ENCODE data around the gene MT1M. TPM values are rescaled to one million over a fixed set of nuclear protein-coding genes. Genes with fewer than 3 reads are reported as not detected.

MT1M gene
- total RNA-seq, 2 experiments from 2014 or later, result not detected

DNA sequence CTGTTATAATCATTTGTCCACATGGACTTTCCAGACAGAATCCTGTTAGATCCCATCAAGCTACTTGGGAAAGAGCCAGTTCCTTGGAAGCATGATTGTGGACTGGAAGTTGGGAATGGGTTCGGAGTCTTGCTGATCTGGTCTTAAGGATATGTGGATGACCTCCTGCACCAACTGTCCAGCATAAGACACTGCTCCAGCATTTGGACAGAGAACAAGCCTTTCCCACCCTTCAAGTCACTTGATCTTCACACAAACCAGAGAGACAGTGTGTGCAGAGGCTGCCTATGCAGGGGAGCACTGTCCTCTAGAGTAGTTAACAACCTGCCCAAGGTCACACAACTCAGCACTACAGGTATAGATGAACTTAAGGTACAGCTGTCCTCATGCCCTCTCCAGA is 13.4 kb downstream of the MT1M start:
- Histone ChIP-seq H3K27ac (ENCODE audit: low read depth, low read length, poor library complexity, severe bottlenecking) (no peak overlapping the region), H3K79me2 (ENCODE audit: insufficient read depth, low read depth, low read length) (no peaks in the 10 kb centered on the region), H3K4me1 (ENCODE audit: insufficient read depth, low read length, poor library complexity, severe bottlenecking) (no peaks in the 10 kb centered on the region), H3K9me3 (ENCODE audit: low read length) (no peaks in the 10 kb centered on the region), H3K4me3 (ENCODE audit: low read depth, low read length, poor library complexity, severe bottlenecking) (no peak overlapping the region), H3K36me3 (ENCODE audit: insufficient read depth, low read length) (no peaks in the 10 kb centered on the region), H2AFZ (ENCODE audit: low read length) (no peak overlapping the region), H3K9me2 (ENCODE audit: insufficient read depth, low read length) (no peaks in the 10 kb centered on the region), H4K20me1 (ENCODE audit: insufficient read depth, low read length) (no peaks in the 10 kb centered on the region), H3K4me2 (ENCODE audit: low read length) (no peak overlapping the region)
- CTCF ChIA-PET (ENCODE audit: unreplicated experiment), result no interaction called here
- no peak for DNase-seq (ENCODE audit: low spot score)
- intact Hi-C loops (cut with micrococcal nuclease; ENCODE audit: unreplicated experiment), result no loop called here
- TF ChIP-seq CTCF (conservative IDR thresholded peaks at IDR 0.05; ENCODE audit: low read length) (no peak), EZH2phosphoT487 (IDR thresholded peaks at IDR 0.05; ENCODE audit: borderline replicate concordance, low read depth, low read length) (no peak)
- POLR2A ChIA-PET, result interaction anchor here (0.9 kb wide), 1 partner anchor 15 kb away, joined by 3 read pairs; no protein-coding TSS in a partner anchor
- BruUV-seq (replicated peaks), result no TSS peak

GRCh38 chr16:56647641-56648431 is 15.4 kb downstream of the MT1M start:
- BruUV-seq (replicated peaks), result no TSS peak
- H3K4me3 ChIP-seq (ENCODE audit: low read depth, low read length, poor library complexity, severe bottlenecking), result no peak overlapping the region
- no peak overlapping the region for H3K27ac ChIP-seq (ENCODE audit: low read depth, low read length, poor library complexity, severe bottlenecking)
- intact Hi-C loops (cut with micrococcal nuclease; ENCODE audit: unreplicated experiment), result no loop called here
- CTCF ChIA-PET (ENCODE audit: unreplicated experiment), result no interaction called here
- H3K4me1 ChIP-seq (ENCODE audit: insufficient read depth, low read length, poor library complexity, severe bottlenecking), result peaks cover under 1% of the 10 kb centered on the region
- no peak overlapping the region for H3K4me2 ChIP-seq (ENCODE audit: low read length)
- no peak for DNase-seq (ENCODE audit: low spot score)
- no peaks in the 10 kb centered on the region for H3K79me2 ChIP-seq (ENCODE audit: insufficient read depth, low read depth, low read length)
- H2AFZ ChIP-seq (ENCODE audit: low read length), result no peak overlapping the region
- no peaks in the 10 kb centered on the region for H3K9me3 ChIP-seq (ENCODE audit: low read length)
- no peaks in the 10 kb centered on the region for H3K36me3 ChIP-seq (ENCODE audit: insufficient read depth, low read length)
- POLR2A ChIA-PET, result no interaction called here
- no peaks in the 10 kb centered on the region for H3K9me2 ChIP-seq (ENCODE audit: insufficient read depth, low read length)
- H4K20me1 ChIP-seq (ENCODE audit: insufficient read depth, low read length), result no peaks in the 10 kb centered on the region
- TF ChIP-seq CTCF (conservative IDR thresholded peaks at IDR 0.05; ENCODE audit: low read length), result no peak
- TF ChIP-seq EZH2phosphoT487 (IDR thresholded peaks at IDR 0.05; ENCODE audit: borderline replicate concordance, low read depth, low read length), result no peak

DNA sequence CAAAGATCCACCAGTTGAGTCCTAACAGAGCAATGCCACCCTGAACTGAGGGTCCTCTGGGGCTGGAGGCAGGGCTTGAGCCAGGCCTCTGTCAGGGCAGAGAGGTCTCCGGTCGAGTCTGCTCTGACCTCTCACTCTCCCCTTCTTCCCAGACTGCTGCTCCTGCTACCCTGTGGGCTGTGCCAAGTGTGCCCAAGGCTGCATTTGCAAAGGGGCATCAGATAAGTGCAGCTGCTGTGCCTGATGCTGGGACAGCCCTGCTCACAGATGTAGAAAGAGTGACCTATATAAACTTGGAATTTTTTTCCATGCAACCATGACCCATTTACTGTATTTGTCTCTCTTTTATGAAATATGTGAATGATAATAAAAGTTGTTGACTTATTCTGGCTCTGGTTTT is 16.8 kb downstream of the MT1M start:
- H3K4me2 ChIP-seq (ENCODE audit: low read length), result no peak overlapping the region
- no peaks in the 10 kb centered on the region for H3K9me2 ChIP-seq (ENCODE audit: insufficient read depth, low read length)
- no peaks in the 10 kb centered on the region for H3K36me3 ChIP-seq (ENCODE audit: insufficient read depth, low read length)
- H3K9me3 ChIP-seq (ENCODE audit: low read length), result no peaks in the 10 kb centered on the region
- H2AFZ ChIP-seq (ENCODE audit: low read length), result no peak overlapping the region
- peaks cover 6% of the 10 kb centered on the region for H3K4me1 ChIP-seq (ENCODE audit: insufficient read depth, low read length, poor library complexity, severe bottlenecking)
- ChIA-PET POLR2A (no interaction called here), CTCF (ENCODE audit: unreplicated experiment) (no interaction called here)
- no peak for TF ChIP-seq EZH2phosphoT487 (IDR thresholded peaks at IDR 0.05; ENCODE audit: borderline replicate concordance, low read depth, low read length)
- TF ChIP-seq CTCF (conservative IDR thresholded peaks at IDR 0.05; ENCODE audit: low read length), result no peak
- no TSS peak for BruUV-seq (replicated peaks)
- no peaks in the 10 kb centered on the region for H3K79me2 ChIP-seq (ENCODE audit: insufficient read depth, low read depth, low read length)
- no peak overlapping the region for H3K27ac ChIP-seq (ENCODE audit: low read depth, low read length, poor library complexity, severe bottlenecking)
- no peak for DNase-seq (ENCODE audit: low spot score)
- H3K4me3 ChIP-seq (ENCODE audit: low read depth, low read length, poor library complexity, severe bottlenecking), result no peak overlapping the region
- intact Hi-C loops (cut with micrococcal nuclease; ENCODE audit: unreplicated experiment), result no loop called here
- H4K20me1 ChIP-seq (ENCODE audit: insufficient read depth, low read length), result no peaks in the 10 kb centered on the region

Data from OCI-LY7 (cell line).